D721Med (cell line): ENCODE measurements around the gene TLR7.

Source experiments
- DNase-seq: peaks from one replicate; pipeline ENCODE4 v3.0.0; 2011; ENCODE audit warnings: low spot score; ENCODE audit not compliant: insufficient read length
- FAIRE-seq: peaks from 2 replicates; lab custom pipeline; 2011; peaks lifted over from hg19 to GRCh38; lab: Jason Lieb, UNC
- TF ChIP-seq, protein P1 (sequence below): IDR thresholded peaks from 2 replicates; pipeline ENCODE4 v1.5.1; 2012; ENCODE audit warnings: mild to moderate bottlenecking, control low read depth; ENCODE audit not compliant: insufficient read depth; ENCODE audit errors: missing control alignments

Gene TLR7

DNA sequence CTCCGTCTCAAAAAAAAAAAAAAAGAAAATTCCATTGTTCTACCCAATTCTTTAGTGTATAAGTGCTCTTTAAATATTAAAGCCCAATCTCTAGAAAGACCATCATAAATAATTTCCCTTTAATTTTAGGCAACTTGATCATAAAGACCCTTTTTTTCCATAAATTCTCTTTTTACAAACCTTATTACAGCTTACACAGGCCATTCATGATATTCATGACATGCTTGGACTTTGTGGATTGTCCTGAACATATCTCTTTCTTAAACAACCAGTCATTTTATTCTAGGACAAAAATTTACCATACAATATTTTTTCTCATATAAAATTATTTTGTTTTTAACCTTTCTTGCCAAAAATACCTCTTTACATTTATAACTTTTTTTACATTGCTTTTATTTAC, 70.1 kb downstream of the TLR7 start:
- TF ChIP-seq, protein P1, sequence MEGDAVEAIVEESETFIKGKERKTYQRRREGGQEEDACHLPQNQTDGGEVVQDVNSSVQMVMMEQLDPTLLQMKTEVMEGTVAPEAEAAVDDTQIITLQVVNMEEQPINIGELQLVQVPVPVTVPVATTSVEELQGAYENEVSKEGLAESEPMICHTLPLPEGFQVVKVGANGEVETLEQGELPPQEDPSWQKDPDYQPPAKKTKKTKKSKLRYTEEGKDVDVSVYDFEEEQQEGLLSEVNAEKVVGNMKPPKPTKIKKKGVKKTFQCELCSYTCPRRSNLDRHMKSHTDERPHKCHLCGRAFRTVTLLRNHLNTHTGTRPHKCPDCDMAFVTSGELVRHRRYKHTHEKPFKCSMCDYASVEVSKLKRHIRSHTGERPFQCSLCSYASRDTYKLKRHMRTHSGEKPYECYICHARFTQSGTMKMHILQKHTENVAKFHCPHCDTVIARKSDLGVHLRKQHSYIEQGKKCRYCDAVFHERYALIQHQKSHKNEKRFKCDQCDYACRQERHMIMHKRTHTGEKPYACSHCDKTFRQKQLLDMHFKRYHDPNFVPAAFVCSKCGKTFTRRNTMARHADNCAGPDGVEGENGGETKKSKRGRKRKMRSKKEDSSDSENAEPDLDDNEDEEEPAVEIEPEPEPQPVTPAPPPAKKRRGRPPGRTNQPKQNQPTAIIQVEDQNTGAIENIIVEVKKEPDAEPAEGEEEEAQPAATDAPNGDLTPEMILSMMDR = no peak
- no peak for FAIRE-seq
- no peak for DNase-seq
